Neural crest cell (in vitro differentiated cells): ENCODE measurements around the gene ZGPAT. TPM values are rescaled to one million over a fixed set of nuclear protein-coding genes. Genes with fewer than 3 reads are reported as not detected.

Experiments used
- DNase-seq: peaks from one replicate; pipeline ENCODE4 v3.0.0; 2021; ENCODE audit warnings: low read depth, mixed read lengths, low spot score
- H3K27ac Mint-ChIP-seq: one replicate; pipeline ENCODE4 v1.8.0; 2021; ENCODE audit warnings: mild to moderate bottlenecking, mixed read lengths; ENCODE audit not compliant: unreplicated experiment
- H3K27me3 Mint-ChIP-seq: 2 replicates; pipeline ENCODE4 v1.8.0; 2021; ENCODE audit warnings: low read depth, mild to moderate bottlenecking, mixed read lengths
- H3K36me3 Mint-ChIP-seq: 2 replicates; pipeline ENCODE4 v1.8.0; 2021; ENCODE audit warnings: low read depth, mild to moderate bottlenecking, mixed read lengths
- H3K4me1 Mint-ChIP-seq: 2 replicates; pipeline ENCODE4 v1.8.0; 2021; ENCODE audit warnings: mixed read lengths
- H3K4me3 Mint-ChIP-seq: one replicate; pipeline ENCODE4 v1.8.0; 2021; ENCODE audit warnings: mild to moderate bottlenecking, mixed read lengths
- H3K9me3 Mint-ChIP-seq: 2 replicates; pipeline ENCODE4 v1.8.0; 2021; ENCODE audit warnings: mixed read lengths
- total RNA-seq: library from RNA; stranded (reverse); gene quantifications from 2 replicates; pipeline ENCODE4 v1.2.1, GENCODE V29; 2021
- TF ChIP-seq, protein P1 (sequence below): fragments of 200-600 bp; sonication (generic); conservative IDR thresholded peaks from 2 replicates; pipeline ENCODE4 v1.5.0; 2021; ENCODE audit warnings: antibody characterized with exemption, mild to moderate bottlenecking

ZGPAT gene
- total RNA-seq, 1 donor from 2014 or later = 31.3 TPM

DNA sequence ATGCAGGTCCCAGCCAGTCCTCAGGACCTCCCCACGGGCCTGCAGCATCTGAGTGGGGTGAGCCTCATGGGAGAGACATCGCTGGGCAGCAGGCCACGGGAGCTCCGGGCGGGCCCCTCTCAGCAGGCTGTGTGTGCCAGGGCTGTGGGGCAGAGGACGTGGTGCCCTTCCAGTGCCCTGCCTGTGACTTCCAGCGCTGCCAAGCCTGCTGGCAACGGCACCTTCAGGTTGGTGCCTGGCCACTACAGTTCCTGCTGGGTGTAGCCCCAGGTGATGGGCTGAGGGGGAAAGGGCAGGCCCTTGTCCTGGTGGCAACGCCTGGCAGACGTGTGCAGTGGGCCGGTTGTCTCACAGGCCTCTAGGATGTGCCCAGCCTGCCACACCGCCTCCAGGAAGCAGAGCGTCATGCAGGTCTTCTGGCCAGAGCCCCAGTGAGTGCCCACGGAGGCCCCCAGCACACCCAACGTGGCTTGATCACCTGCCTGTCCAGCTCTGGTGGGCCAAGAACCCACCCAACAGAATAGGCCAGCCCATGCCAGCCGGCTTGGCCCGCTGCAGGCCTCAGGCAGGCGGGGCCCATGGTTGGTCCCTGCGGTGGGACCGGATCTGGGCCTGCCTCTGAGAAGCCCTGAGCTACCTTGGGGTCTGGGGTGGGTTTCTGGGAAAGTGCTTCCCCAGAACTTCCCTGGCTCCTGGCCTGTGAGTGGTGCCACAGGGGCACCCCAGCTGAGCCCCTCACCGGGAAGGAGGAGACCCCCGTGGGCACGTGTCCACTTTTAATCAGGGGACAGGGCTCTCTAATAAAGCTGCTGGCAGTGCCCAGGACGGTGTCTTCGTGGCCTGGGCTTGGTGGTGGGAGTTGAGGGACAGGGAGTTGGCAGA is 12.2 kb upstream of the ZGPAT start:
- H3K36me3 Mint-ChIP-seq = peaks cover 5% of the 10 kb centered on the region
- TF ChIP-seq, protein P1, sequence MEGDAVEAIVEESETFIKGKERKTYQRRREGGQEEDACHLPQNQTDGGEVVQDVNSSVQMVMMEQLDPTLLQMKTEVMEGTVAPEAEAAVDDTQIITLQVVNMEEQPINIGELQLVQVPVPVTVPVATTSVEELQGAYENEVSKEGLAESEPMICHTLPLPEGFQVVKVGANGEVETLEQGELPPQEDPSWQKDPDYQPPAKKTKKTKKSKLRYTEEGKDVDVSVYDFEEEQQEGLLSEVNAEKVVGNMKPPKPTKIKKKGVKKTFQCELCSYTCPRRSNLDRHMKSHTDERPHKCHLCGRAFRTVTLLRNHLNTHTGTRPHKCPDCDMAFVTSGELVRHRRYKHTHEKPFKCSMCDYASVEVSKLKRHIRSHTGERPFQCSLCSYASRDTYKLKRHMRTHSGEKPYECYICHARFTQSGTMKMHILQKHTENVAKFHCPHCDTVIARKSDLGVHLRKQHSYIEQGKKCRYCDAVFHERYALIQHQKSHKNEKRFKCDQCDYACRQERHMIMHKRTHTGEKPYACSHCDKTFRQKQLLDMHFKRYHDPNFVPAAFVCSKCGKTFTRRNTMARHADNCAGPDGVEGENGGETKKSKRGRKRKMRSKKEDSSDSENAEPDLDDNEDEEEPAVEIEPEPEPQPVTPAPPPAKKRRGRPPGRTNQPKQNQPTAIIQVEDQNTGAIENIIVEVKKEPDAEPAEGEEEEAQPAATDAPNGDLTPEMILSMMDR = no peak
- no peaks in the 10 kb centered on the region for H3K4me1 Mint-ChIP-seq
- H3K4me3 Mint-ChIP-seq = peak overlapping the region; percentile 31
- DNase-seq = no peak
- H3K27ac Mint-ChIP-seq = no peak overlapping the region
- H3K9me3 Mint-ChIP-seq = no peaks in the 10 kb centered on the region
- peaks cover 13% of the 10 kb centered on the region for H3K27me3 Mint-ChIP-seq

DNA sequence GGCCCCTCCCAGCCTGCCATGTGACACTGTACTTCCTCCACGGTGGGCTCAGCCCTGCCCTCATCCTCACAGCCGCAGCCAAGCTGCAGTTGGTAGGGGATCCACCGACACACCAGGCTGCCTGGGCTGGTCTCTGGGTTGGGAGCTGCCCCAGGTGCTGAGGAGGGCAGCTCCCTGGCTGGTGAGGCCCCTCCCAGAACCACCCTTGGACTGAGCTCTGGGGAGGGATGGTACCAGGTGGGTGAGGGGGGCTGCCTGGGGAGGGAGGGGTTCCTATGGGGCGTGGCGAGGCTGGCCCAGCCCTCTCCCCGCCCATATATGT is 11.6 kb upstream of the ZGPAT start:
- H3K9me3 Mint-ChIP-seq = no peaks in the 10 kb centered on the region
- TF ChIP-seq, protein P1 = no peak
- H3K36me3 Mint-ChIP-seq = peaks cover 5% of the 10 kb centered on the region
- H3K27me3 Mint-ChIP-seq = peaks cover 13% of the 10 kb centered on the region
- no peaks in the 10 kb centered on the region for H3K4me1 Mint-ChIP-seq
- H3K27ac Mint-ChIP-seq = no peak overlapping the region
- peak overlapping the region; percentile 31 for H3K4me3 Mint-ChIP-seq
- no peak for DNase-seq

DNA sequence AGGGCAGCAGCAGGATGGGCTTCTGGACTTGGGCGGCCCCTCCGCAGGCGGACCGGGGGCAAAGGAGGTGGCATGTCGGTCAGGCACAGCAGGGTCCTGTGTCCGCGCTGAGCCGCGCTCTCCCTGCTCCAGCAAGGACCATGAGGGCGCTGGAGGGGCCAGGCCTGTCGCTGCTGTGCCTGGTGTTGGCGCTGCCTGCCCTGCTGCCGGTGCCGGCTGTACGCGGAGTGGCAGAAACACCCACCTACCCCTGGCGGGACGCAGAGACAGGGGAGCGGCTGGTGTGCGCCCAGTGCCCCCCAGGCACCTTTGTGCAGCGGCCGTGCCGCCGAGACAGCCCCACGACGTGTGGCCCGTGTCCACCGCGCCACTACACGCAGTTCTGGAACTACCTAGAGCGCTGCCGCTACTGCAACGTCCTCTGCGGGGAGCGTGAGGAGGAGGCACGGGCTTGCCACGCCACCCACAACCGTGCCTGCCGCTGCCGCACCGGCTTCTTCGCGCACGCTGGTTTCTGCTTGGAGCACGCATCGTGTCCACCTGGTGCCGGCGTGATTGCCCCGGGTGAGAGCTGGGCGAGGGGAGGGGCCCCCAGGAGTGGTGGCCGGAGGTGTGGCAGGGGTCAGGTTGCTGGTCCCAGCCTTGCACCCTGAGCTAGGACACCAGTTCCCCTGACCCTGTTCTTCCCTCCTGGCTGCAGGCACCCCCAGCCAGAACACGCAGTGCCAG is 11.0 kb upstream of the ZGPAT start, which contains the start of gene TNFRSF6B:
Gene TNFRSF6B (plus strand): TSS at position 25 of the 729 bp plus-strand sequence. CDS start 116 bp downstream, at position 141.
- DNase-seq = no peak
- Mint-ChIP-seq H3K4me1 (no peaks in the 10 kb centered on the region), H3K27ac (no peak within 1 kb of the TSS), H3K36me3 (peaks cover 5% of the 10 kb centered on the region), H3K9me3 (no peaks in the 10 kb centered on the region), H3K4me3 (peak within 1 kb of the TSS; percentile 31), H3K27me3 (peaks cover 13% of the 10 kb centered on the region)
- TF ChIP-seq, protein P1 = no peak

DNA sequence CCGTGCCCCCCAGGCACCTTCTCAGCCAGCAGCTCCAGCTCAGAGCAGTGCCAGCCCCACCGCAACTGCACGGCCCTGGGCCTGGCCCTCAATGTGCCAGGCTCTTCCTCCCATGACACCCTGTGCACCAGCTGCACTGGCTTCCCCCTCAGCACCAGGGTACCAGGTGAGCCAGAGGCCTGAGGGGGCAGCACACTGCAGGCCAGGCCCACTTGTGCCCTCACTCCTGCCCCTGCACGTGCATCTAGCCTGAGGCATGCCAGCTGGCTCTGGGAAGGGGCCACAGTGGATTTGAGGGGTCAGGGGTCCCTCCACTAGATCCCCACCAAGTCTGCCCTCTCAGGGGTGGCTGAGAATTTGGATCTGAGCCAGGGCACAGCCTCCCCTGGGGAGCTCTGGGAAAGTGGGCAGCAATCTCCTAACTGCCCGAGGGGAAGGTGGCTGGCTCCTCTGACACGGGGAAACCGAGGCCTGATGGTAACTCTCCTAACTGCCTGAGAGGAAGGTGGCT is 10.4 kb upstream of the ZGPAT start:
- Mint-ChIP-seq H3K4me1 (no peaks in the 10 kb centered on the region), H3K27me3 (peaks cover 12% of the 10 kb centered on the region), H3K27ac (no peak overlapping the region), H3K4me3 (no peak overlapping the region), H3K9me3 (no peaks in the 10 kb centered on the region), H3K36me3 (peaks cover 5% of the 10 kb centered on the region)
- no peak for DNase-seq
- TF ChIP-seq, protein P1 = no peak

DNA sequence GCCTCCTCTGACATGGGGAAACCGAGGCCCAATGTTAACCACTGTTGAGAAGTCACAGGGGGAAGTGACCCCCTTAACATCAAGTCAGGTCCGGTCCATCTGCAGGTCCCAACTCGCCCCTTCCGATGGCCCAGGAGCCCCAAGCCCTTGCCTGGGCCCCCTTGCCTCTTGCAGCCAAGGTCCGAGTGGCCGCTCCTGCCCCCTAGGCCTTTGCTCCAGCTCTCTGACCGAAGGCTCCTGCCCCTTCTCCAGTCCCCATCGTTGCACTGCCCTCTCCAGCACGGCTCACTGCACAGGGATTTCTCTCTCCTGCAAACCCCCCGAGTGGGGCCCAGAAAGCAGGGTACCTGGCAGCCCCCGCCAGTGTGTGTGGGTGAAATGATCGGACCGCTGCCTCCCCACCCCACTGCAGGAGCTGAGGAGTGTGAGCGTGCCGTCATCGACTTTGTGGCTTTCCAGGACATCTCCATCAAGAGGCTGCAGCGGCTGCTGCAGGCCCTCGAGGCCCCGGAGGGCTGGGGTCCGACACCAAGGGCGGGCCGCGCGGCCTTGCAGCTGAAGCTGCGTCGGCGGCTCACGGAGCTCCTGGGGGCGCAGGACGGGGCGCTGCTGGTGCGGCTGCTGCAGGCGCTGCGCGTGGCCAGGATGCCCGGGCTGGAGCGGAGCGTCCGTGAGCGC is 9.8 kb upstream of the ZGPAT start:
- DNase-seq = no peak
- H3K27ac Mint-ChIP-seq = no peak overlapping the region
- no peaks in the 10 kb centered on the region for H3K9me3 Mint-ChIP-seq
- H3K4me3 Mint-ChIP-seq = peak overlapping the region; percentile 79
- TF ChIP-seq, protein P1 = no peak
- H3K36me3 Mint-ChIP-seq = peaks cover 3% of the 10 kb centered on the region
- H3K4me1 Mint-ChIP-seq = no peaks in the 10 kb centered on the region
- peaks cover 10% of the 10 kb centered on the region for H3K27me3 Mint-ChIP-seq
